GM21515 (cell line): ENCODE data around the gene RMDN2.

Source experiments
- ATAC-seq: cut with Tn5 transposase; IDR thresholded peaks from one replicate; pipeline ENCODE4 v1.9.1; 2021; ENCODE audit not compliant: unreplicated experiment

RMDN2 gene

DNA sequence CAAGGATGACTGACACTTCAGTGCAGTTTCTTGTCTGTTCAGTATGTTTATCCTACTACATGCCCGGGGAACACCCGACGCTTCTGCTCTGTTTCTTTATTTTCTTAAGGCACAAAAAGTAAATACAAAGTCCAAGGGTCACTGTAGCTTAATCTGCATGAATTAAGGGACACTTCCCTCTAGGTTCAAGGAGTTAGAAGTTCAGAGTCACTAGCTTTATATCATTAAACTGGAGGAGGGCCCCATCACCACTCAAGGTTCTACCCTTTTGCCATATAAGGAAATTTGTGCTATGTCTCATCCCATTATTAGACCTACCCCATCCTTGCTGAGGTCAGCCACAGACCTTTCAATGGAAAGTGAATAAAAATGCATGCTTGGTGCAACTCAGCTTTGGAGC lies 27.6 kb upstream of the RMDN2 start:
- ATAC-seq = no peak

DNA sequence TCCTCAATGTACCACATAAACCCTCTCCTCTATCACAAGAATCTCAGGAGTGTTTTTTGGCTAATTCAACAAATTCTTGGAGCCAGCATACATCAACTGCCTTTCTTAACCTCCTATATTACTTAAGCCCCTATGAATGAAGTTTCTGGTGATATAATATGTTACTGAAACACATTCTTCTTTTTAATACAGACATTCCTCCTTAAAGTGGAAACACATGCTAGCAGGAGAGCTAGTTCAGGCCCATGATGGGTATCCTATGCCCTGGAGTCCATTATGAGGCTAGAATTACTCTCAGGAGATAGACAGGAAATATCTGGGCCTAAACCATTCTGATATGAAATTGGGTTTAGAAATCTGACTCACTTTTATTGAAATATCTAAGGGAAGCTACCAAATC lies 26.6 kb upstream of the RMDN2 start:
- ATAC-seq = no peak

- no peak for ATAC-seq
These were observed 22.1 kb upstream of the RMDN2 start for GRCh38 chr2:37902991-37903390.

GRCh38 chr2:37904425-37904824 lies 20.7 kb upstream of the RMDN2 start:
- no peak for ATAC-seq

DNA sequence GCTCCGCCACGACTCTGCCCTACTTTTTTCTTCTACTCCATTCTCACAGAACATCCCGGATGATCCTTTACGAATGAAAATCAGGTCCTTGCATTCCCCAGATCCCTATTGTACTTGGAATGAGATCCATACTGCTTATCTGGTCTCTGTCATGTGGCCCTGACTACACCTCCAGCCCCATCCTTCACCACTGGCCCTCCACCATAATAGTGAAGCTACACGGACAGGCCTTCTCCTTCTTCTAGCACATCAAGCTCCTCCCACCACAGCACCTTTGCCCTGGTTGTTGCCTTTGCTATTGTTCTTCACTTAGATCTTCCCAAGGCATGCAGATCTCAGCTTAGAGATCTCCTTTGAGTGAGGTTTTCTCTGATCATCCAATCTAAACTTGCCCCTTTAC lies 20.1 kb upstream of the RMDN2 start:
- ATAC-seq = no peak

DNA sequence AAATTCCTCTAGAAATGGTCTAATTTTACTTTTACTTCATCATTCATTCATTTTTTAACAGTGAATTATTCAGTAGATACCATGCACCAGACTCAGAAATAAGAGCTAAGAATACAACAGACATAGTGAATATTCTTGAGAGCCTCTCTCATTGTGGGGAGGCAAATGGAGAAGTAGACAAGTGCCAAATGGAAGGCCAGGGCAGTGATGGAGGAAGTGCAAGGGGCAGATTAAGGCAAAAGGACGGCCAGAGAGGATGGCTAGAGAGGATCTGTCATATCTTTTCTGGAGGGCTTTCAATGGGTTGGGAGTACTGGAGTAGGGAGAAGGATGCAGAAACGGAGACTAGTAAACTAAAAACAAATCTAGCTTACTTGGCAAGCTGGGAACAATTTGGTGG lies 19.0 kb upstream of the RMDN2 start:
- ATAC-seq = no peak

GRCh38 chr2:37907501-37908225 lies 17.4 kb upstream of the RMDN2 start:
- ATAC-seq = no peak

DNA sequence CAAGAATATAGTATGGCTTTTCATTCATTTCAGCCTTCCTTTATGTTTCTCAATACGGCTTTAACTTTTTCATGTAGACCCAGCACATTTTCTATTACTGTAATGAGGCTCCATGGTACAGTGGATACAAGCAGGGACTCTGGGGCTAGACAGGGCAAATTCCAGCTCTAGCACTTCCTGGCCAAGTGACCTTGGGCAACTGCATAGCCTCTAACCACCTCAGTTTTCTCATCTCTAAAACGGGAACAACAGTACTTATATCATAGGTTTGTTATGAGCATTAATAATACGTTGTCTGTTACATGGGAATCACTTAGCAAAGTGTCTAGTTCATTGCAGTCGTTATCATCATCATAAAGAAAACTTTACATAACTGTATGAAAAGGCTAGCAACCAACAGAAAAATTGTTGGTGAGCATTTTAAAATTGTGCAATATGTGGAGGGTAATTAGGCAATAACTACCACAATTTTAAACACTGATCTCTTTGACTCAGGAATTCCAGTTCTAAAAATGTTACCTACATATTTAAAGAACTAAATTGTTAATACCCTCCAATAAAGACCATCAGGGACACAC lies 13.7 kb upstream of the RMDN2 start:
- ATAC-seq = no peak

DNA sequence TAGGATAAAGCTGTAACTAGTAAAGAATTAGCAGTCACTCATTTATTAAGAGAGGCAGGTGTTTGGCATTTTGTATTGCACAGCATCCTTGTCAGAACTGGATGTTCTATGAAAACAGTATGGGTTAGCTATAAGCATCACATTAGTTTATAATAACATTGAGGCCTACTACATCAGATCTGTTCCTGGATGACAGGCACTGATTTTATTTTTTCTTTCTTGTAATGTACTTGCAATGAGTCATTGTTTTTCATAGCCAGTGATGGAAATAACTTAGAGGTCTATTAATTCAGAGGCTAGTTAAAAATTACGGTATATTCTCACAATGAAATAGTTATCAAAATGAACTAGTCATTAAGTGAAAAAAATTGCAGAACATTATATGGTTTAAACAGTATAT lies 13.0 kb upstream of the RMDN2 start:
- ATAC-seq = no peak

GRCh38 chr2:37912616-37913015 lies 12.5 kb upstream of the RMDN2 start:
- ATAC-seq = no peak

DNA sequence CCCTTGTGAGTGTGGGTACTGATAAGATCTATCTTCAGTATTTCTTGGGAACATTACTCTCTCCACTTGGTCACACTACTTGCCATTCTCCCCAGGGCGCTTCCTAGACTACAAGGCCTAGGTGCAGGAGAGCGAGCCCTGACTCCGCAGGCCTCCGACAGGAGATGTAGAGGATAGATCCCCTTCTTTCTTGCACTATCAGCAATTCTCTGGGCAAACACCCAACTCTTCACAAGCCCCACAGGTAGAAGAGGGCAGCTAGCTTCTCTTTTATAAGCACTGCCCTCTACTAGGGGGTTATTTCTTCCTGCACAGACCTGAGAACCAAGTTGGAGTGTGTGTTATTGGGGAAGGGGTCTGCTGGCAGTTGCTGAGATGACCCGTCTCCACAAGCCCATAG lies 10.7 kb upstream of the RMDN2 start:
- no peak for ATAC-seq

DNA sequence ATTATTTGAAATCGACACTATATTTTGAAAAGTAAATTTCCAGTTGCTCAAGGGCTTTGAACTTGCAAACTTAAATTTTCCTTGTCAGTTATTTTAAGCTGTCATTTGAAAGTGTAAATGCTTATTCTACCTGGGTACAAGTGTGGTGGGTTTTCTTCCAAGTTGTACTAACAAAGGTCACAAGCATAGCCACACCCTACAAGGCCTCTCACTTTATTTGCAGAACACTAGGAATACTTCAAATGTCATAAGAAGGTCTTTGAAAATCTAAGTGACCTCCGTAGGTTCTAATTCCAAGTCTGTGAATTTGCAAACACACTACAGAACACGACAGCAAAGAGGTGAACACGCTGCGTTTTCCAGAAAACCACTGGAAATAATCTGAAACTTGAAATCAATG lies 9.3 kb upstream of the RMDN2 start:
- ATAC-seq = no peak

DNA sequence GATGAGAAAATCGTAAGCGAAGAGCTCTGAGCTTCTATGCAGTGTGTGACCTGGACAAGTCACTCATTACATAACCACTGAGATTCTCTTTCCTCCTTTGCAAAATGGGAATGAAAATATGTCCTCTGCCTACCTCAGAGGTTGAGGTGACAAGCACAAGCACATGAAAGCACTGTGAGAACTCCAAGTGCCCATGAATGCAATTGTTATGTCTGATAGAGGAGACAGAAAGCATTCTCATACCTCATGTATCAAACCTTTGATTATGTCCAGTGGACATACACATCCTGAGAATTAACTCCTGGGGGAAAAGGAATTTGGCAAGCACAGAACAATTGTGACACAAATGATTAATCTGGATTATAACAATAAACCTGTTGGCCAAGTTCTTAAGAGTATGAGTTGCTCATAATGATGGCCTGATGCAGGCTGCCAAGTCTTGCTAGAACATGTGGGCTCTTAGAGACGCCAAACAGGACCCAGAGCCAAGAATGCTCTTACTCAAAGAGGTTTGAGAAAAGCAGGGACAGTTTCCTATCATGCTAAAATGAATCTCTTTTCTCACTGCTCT lies 8.5 kb upstream of the RMDN2 start:
- no peak for ATAC-seq

GRCh38 chr2:37917281-37918228 lies 7.5 kb upstream of the RMDN2 start:
- ATAC-seq = no peak

DNA sequence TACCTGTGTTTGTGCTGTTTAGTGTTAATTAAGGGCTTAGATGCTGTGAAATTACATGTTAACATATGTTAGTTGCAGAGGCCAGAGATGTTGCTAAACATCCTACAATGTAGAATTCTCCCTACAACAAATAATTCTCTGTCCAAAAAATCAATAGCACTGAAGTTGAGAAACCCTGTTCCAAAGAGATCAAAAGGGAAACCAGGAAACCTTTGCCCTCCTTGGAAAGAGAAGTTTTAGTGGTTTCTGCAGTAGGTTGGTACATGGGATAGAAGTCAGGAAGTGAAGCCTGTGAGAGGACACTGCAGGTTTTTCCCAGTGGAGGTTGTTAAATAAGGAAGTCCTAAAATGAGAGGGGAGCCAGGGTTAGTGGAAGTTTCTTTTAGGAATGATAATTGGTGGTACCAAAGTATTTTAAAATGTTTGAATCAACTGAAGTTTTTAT lies 6.3 kb upstream of the RMDN2 start:
- no peak for ATAC-seq

DNA sequence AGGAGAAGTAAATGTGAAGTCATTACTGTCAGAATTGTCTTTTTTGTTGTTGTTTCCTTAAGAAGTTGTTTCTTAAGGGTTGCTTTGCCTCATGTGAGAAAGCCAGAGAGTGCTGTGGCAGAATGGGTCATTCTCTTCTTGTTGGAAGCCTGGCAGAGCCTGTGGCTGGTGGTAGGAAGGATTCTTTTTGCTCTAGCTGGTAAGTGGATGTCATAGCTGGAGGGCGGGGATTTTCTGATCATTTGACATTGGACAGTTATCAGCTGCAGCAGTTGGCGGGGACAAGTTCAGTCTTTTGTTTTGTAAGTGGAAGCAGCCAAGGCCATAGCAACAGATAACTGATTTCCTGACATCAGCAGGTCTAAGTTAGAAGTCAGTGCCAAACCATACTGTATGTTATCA lies 5.5 kb upstream of the RMDN2 start:
- ATAC-seq = no peak

GRCh38 chr2:37920570-37920969 lies 4.5 kb upstream of the RMDN2 start:
- ATAC-seq = no peak

DNA sequence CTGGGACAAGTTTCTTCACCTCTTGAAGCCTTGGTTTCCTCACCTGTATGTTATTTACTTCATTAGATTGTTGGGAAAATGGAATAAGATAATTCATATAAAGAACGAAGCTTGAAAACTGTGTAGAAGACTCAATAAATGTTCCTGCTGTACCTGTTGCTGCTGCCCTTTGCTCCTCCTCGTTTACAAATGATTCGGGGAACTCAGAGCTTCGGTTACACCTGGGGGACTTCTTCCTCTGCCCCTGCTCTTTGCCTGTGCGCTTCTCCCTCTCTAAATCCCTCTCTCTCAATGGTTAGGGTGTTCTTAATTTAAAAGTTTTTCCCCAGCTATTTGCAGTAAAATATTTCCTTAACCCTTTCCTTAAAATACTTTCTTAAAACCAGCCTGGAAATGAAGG lies 3.3 kb upstream of the RMDN2 start:
- ATAC-seq = no peak

DNA sequence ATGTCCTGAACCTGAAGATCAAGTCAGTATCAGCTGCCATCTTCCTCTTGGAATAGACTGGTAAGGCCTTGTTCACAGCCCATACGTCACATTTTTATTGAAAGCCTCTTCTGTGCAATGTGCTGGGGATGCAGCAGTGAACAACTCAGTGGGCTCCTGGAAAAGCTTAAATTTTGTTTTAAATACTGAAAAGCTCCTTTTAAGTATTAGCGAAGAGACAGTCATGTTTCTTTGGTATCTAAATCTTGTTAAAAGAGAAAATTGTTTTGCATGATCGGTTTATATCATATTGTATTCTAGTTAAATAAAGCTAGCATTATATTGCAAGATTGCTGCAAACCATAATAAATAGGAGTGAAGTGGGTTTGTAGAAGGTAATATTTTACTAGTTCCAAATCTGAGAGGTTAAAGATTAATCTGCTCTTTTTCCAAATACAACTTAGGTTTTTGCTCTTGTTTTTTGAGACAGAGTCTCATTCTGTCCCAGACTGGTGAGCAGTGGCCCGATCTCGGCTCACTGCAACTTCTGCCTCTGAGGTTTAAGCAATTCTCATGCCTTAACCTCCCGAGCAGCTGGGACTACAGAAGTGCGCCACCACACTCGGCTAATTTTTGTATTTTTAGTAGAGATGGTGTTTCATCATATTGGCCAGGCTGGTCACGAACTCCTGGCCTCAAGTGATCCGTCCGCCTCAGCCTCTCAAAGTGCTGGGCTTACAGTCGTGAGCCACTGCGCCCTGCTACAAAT lies 1.6 kb upstream of the RMDN2 start:
- ATAC-seq = no peak

DNA sequence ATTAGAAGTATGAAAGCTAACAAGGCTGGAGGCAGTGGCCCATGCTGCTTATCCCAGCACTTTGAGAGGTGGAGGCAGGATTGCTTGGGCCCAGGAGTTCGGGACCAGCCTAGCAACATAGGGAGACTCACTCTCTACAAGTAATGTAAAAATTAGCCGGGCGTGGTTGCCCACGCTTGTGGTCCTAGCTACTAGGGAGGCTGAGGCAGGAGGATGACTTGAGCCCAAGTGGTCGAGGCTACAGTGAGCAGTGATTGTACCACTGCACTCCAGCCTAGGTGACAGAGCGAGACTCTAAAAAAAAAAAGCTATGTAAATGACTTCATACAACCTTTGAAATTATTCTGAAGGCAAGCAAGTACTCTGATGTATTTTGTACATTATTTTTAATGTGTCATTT lies 1.5 kb downstream of the RMDN2 start:
- no peak for ATAC-seq

DNA sequence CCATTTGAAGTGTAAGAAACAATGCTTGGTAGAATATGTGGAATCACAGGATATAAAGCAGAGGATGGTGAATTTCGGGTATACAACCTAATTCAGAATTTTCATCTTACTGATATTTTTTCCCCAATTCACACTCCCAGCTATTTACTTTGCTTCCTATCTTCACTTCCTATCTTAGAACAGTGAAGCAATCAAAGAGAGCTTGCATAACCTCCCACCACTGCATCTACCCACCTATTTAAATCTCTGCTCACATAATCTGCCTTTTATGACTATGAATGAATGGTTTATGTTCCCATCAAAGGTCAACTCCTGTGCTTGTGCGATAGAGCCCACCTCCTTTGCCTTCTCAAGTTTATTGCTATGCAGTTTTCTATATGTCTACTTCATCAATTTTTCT lies 3.3 kb downstream of the RMDN2 start:
- ATAC-seq = no peak
